ENCODE measurements around the gene TUSC2. TPM values are rescaled to one million over a fixed set of nuclear protein-coding genes. Genes with fewer than 3 reads are reported as not detected.

TUSC2 gene
- total and polyA plus RNA-seq, 2 of the 13 experiments (the other 11 are each of a cell fraction or from before 2014, with no cell fraction given) = 36.7 to 39.1 TPM

DNA sequence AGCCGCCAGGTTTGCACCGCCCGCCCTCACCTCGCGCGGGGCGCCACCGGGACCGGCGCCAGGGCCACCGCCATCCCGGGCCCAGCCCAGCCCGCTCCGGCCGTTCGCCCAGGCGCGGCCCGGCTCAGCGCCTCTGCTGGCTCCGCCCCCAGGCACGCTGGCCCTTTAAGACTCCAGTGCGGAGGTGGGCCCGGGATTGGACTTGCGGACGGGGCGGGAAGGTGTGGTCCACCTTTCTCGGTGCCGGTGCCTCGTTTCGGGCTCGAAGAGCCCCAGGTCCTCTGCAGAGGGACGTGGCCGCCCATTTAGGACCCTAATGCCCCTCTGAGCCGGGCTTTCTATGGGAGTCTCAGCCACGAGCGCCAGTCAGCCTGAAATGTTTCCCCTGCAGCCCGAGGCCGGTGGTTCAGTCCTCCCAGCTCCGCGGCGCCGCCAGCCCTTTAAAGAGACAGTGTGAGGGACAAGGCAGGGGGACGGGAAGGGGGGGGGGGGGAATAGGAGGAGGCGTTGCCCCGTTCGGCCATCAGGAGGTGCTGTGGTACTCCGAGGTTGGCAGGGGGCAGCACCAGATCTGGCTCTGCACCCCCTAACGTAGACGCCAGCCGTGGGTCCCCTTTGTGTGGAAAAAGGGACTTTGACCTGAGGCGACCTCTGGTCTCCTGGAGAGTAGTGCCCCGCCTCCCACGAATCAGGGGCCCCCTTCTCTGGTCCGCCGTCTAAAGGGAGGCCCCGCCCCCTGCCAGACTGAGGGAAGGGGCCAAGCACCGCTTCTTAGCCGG lies 6.5 kb downstream of the TUSC2 start (continued):
- TF ChIP-seq ZNF253 (CRISPR knock-in tag; IDR thresholded peaks at IDR 0.05; ENCODE audit: borderline replicate concordance) (no peak), HMGXB3 (CRISPR knock-in tag; IDR thresholded peaks at IDR 0.05; ENCODE audit: borderline replicate concordance) (no peak), ZBTB46 (CRISPR knock-in tag; IDR thresholded peaks at IDR 0.05; ENCODE audit: borderline replicate concordance) (no peak), SSRP1 (CRISPR knock-in tag; IDR thresholded peaks at IDR 0.05) (0 out of 2 replicates have a peak, but pooled peaks have one; percentile 32), RAD21 (CRISPR knock-in tag; IDR thresholded peaks at IDR 0.05) (peak; percentile 63), MBD4 (IDR thresholded peaks at IDR 0.05; ENCODE audit: borderline replicate concordance, low read length) (no peak), SRSF1 (optimal IDR thresholded peaks at IDR 0.05; ENCODE audit: low read depth, low read length) (peak; percentile 21), ZHX2 (IDR thresholded peaks at IDR 0.05; ENCODE audit: low read depth) (no peak), ZHX2 (CRISPR knock-in tag; IDR thresholded peaks at IDR 0.05; ENCODE audit: borderline replicate concordance) (peak; percentile 14; the same call in 1 of the 2 replicates), ZNF597 (CRISPR knock-in tag; IDR thresholded peaks at IDR 0.05) (no peak), ZBTB14 (CRISPR knock-in tag; IDR thresholded peaks at IDR 0.05) (no peak)
- TF ChIP-seq, protein P1, sequence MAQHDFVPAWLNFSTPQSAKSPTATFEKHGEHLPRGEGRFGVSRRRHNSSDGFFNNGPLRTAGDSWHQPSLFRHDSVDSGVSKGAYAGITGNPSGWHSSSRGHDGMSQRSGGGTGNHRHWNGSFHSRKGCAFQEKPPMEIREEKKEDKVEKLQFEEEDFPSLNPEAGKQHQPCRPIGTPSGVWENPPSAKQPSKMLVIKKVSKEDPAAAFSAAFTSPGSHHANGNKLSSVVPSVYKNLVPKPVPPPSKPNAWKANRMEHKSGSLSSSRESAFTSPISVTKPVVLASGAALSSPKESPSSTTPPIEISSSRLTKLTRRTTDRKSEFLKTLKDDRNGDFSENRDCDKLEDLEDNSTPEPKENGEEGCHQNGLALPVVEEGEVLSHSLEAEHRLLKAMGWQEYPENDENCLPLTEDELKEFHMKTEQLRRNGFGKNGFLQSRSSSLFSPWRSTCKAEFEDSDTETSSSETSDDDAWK (CRISPR knock-in tag; IDR thresholded peaks at IDR 0.05) = no peak

Data from HepG2 (cell line).